GM12801 (cell line): Measurements from ENCODE around the gene SND1.

Experiments
- TF ChIP-seq, protein P1 (sequence below): IDR thresholded peaks from one replicate; pipeline ENCODE4 v1.5.1; 2011; ENCODE audit warnings: control low read depth; ENCODE audit not compliant: insufficient read length; ENCODE audit errors: extremely low read depth

Gene SND1

DNA sequence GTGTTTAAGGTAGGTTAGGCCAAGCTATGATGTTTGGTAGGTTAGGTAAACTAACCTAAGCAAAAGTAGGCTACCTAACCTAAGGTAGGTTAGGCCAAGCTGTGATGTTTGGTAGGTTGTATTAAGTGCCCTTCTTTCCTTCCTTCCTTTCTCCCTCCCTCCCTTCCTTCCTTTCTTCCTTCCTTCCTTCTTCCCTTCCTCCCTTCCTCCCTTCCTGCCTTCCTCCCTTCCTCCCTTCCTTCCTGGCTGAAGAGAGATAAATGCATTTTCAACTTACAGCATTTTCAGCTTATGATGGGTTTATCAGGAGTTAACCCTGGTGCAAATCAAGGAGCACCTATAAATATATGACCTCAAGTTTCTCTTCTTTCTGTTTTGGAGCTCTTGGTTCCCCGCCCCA lies 56.2 kb downstream of the SND1 start:
- TF ChIP-seq, protein P1, sequence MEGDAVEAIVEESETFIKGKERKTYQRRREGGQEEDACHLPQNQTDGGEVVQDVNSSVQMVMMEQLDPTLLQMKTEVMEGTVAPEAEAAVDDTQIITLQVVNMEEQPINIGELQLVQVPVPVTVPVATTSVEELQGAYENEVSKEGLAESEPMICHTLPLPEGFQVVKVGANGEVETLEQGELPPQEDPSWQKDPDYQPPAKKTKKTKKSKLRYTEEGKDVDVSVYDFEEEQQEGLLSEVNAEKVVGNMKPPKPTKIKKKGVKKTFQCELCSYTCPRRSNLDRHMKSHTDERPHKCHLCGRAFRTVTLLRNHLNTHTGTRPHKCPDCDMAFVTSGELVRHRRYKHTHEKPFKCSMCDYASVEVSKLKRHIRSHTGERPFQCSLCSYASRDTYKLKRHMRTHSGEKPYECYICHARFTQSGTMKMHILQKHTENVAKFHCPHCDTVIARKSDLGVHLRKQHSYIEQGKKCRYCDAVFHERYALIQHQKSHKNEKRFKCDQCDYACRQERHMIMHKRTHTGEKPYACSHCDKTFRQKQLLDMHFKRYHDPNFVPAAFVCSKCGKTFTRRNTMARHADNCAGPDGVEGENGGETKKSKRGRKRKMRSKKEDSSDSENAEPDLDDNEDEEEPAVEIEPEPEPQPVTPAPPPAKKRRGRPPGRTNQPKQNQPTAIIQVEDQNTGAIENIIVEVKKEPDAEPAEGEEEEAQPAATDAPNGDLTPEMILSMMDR: no peak

DNA sequence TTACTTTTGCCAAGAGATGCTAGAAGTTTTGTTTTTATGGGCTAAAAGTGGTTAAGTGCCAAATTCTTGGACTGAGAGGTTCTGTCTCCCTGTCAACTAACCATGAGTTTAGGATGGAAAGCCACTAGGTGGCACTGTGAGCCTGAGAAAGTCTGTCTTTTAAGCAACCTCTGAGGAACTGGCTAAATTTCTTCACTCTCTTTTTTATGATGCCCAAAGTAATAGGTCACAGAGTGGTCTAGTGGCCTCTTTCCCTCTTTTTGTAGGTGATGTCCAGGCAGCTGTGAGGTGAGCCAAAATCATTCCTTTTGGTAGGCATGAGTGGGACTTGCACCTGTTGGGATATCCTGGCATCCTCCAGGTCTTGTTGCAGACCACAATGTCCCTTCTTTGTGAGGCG lies 56.8 kb downstream of the SND1 start:
- TF ChIP-seq, protein P1: no peak

DNA sequence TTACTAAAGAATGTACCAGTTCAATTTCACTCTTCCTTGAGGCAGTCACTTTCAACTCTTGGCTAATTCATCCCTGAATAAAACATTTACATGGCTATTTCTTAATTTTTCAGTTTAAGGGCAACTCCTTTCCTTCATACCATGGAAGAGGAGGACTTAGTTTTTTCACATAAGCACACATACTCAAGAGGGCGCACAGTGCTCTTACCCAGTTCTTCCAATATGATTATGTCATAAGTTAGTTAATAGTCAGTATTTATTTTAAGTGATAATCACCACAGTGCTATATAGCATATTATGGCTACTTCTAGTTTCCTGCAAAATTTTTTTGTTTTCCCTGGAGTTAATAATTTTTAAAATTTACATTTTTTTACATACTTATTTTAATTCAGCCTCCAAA lies 58.6 kb downstream of the SND1 start:
- TF ChIP-seq, protein P1: no peak

DNA sequence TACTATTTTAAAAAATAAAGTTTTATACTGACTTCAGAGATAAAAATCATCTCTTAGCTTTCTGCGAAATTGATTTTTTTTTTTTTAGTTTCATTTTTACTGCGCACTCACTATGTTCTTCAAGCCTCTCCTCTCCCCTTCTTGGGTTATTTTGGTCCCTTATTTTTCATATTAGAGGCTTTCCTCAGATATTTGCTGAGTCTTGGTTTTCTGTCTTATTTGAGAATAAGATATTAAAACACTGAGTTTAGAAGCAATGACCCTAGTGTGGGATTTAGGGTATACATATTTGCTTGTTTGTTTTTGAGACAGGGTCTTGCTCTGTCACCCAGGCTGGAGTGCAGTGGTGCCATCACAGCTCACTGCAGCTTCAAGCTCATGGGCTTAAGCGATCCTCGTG lies 59.9 kb downstream of the SND1 start:
- TF ChIP-seq, protein P1: no peak

DNA sequence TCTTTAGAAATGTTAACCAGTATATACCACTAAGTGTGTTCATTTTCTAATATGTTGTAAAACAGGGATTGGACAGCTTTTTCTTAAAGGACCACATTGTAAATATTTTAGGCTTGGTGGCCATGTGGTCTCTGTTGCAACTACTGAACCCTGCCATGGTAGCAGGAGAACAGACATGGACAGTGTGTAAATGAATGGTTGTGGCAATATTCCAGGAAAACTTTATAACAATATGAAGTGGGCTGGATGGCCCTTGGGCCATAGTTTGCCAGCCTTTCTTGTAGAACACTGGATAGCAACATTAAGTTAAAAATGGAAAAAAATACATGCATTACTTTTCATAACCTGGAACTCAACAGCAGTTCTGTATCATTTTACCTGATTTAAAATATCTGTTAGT lies 61.0 kb downstream of the SND1 start:
- TF ChIP-seq, protein P1: no peak

DNA sequence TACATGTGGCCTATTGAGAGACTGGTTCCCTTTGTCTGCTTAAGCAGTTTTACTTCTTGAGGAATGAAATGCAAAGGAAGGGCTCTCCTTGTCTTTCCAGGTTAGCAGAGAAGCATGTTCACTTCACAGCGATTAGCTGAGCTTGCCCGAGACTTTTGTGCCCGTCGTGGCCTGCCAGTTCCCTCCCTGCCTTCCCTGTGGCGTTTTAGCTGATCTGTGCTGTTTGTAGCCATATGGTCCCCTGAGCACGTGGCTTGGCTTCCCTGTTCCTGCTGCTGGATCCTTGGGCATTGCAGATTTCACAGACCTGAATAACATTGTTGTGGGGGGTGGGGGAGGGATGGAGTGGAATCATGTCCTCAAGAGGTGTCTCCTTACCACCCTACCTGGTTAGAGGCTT lies 61.8 kb downstream of the SND1 start:
- TF ChIP-seq, protein P1: no peak

DNA sequence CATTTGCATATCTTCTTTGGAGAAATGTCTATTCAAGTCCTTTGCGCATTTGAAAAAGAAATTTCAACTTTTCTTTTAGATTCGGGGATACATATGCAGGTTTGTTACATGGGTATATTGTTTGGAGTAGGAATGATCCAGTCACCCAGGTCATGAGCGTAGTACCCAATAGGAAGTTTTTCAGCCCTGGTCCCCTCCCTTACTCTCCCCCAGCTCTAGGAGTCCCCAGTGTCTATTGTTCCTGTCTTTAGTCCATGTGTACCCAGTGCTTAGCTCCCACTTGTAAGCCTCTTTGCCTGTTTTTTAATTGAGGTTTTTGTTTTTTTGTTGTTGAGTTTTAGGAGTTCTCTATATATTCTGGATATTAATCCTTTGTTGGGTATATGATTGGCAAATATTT lies 63.3 kb downstream of the SND1 start:
- TF ChIP-seq, protein P1: no peak

DNA sequence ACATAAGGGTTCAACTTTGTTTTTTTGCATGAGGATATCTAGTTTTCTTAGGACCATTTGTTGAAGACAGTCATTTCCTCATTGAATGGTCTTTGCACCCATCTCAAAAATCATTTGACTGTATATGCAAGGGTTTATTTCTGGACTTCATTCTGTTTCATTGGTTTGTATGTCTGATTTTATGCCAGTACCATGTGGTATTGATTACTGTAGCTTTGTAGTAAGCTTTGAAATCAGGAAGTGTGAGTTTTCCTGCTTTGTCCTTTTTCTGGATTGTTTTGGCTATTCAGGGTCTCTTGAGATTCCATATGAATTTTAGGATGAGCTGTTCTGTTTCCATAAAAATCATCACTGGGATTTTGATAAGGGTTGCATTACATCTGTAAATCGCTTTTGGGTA lies 63.9 kb downstream of the SND1 start:
- TF ChIP-seq, protein P1: no peak
